GM20000 (cell line): ENCODE measurements around the gene C1RL.

Experiments used
- DNase-seq: peaks from one replicate; pipeline ENCODE4 v3.0.0; 2012; ENCODE audit warnings: low spot score
- CTCF ChIP-seq: IDR thresholded peaks from 2 replicates; pipeline ENCODE4 v1.5.1; 2012; ENCODE audit warnings: mild to moderate bottlenecking, control low read depth; ENCODE audit errors: extremely low read depth, missing control alignments

Gene C1RL

GRCh38 chr12:7106082-7106481, 2.9 kb downstream of the C1RL start:
- DNase-seq, result no peak
- TF ChIP-seq CTCF, result no peak

GRCh38 chr12:7103837-7104584, 5.0 kb downstream of the C1RL start:
- TF ChIP-seq CTCF, result no peak
- DNase-seq, result no peak

- DNase-seq, result no peak
- TF ChIP-seq CTCF, result no peak
Measured at GRCh38 chr12:7102582-7102981, 6.4 kb downstream of the C1RL start.

- no peak for TF ChIP-seq CTCF
- DNase-seq, result no peak
Measured at GRCh38 chr12:7101694-7102131, 7.3 kb downstream of the C1RL start.

- DNase-seq, result no peak
Measured at GRCh38 chr12:7101047-7101693, 7.8 kb downstream of the C1RL start.

GRCh38 chr12:7100239-7100638, 8.8 kb downstream of the C1RL start:
- TF ChIP-seq CTCF, result no peak
- DNase-seq, result no peak

More at GRCh38 chr12:7101047-7101693, 7.8 kb downstream of the C1RL start:
- no peak for TF ChIP-seq CTCF

GRCh38 chr12:7099290-7099996, 9.6 kb downstream of the C1RL start:
- no peak for DNase-seq
- TF ChIP-seq CTCF, result no peak
